CD4-positive, CD25-positive, alpha-beta regulatory T cell (primary cell): ENCODE results near the gene RNF169. TPM values are rescaled to one million over a fixed set of nuclear protein-coding genes. Genes with fewer than 3 reads are reported as not detected.
A peak's percentile ranks its signal among the peaks of the same experiment; 100 is the strongest.
"Not testable (repeated sequence)": the region's sequence is repeated elsewhere in the genome, so short reads cannot be mapped to it uniquely, and the experiment has no call there.

Source experiments
- ATAC-seq, 2 donors: fragments of 150-1000 bp; cut with Tn5 transposase; one replicate each; pipeline ENCODE4 v1.10.0; 2021; ENCODE audit warnings: low read depth in 2 of 2, moderate number of reproducible peaks in 2 of 2, moderate library complexity in 1 of 2
- DNase-seq, 3 donors: peaks; one replicate each; pipeline versions ENCODE4 v3.0.0 to v3.0.0-alpha.2; 2012 to 2022; ENCODE audit warnings: mixed read lengths in 1 of 3
- H3K27ac ChIP-seq: one replicate; pipeline ENCODE4 v1.7.0; 2013; ENCODE audit warnings: mild to moderate bottlenecking, low read length; ENCODE audit not compliant: insufficient read depth, poor library complexity, severe bottlenecking
- H3K27me3 ChIP-seq: one replicate; pipeline ENCODE4 v1.7.0; 2013; ENCODE audit warnings: low read length; ENCODE audit not compliant: control insufficient read depth, insufficient read depth
- H3K36me3 ChIP-seq: one replicate; pipeline ENCODE4 v1.7.0; 2013; ENCODE audit warnings: mild to moderate bottlenecking, low read length, moderate library complexity; ENCODE audit not compliant: control insufficient read depth, insufficient read depth
- H3K4me1 ChIP-seq: 2 replicates; pipeline ENCODE4 v1.7.0; 2013; ENCODE audit warnings: mild to moderate bottlenecking, low read length; ENCODE audit not compliant: insufficient read depth, control insufficient read depth, poor library complexity, severe bottlenecking
- H3K4me3 ChIP-seq: one replicate; pipeline ENCODE4 v1.7.0; 2013; ENCODE audit warnings: low read depth, mild to moderate bottlenecking, low read length, moderate library complexity
- H3K9me3 ChIP-seq, 2 experiments: 1 replicate in 1 of 2; 2 replicates in 1 of 2; pipeline ENCODE4 v1.7.0; 2013; ENCODE audit warnings: low read length in 2 of 2, mild to moderate bottlenecking in 1 of 2, moderate library complexity in 1 of 2; ENCODE audit not compliant: control insufficient read depth in 2 of 2
- H3K27ac Mint-ChIP-seq, 3 donors: one replicate each; pipeline ENCODE4 v1.8.0; 2020 to 2022; ENCODE audit warnings: mild to moderate bottlenecking in 3 of 3, mixed read lengths in 3 of 3, moderate library complexity in 2 of 3
- H3K27me3 Mint-ChIP-seq: one replicate; pipeline ENCODE4 v1.8.0; 2022; ENCODE audit warnings: mild to moderate bottlenecking, mixed read lengths
- H3K36me3 Mint-ChIP-seq: one replicate; pipeline ENCODE4 v1.8.0; 2020; ENCODE audit warnings: mixed read lengths
- H3K4me1 Mint-ChIP-seq, 4 donors: one replicate each; pipeline ENCODE4 v1.8.0; 2020 to 2022; ENCODE audit warnings: mixed read lengths in 4 of 4, mild to moderate bottlenecking in 1 of 4
- H3K4me3 Mint-ChIP-seq, 4 donors: one replicate each; pipeline ENCODE4 v1.8.0; 2020 to 2022; ENCODE audit warnings: mild to moderate bottlenecking in 4 of 4, mixed read lengths in 4 of 4, moderate library complexity in 3 of 4
- H3K9me3 Mint-ChIP-seq, 7 donors: one replicate each; pipeline ENCODE4 v1.8.0; 2020 to 2022; ENCODE audit warnings: mixed read lengths in 7 of 7, mild to moderate bottlenecking in 3 of 7, moderate library complexity in 2 of 7
- polyA plus RNA-seq, 4 donors: library from polyadenylated mRNA; unstranded; fragments of 300-500 nt; fragmentation: Illumina TruSeq; gene quantifications; one replicate each; pipeline ENCODE4 v1.2.3, GENCODE V29; 2021
- total RNA-seq: library from RNA; stranded (reverse); gene quantifications from one replicate; pipeline ENCODE4 v1.2.3, GENCODE V29; 2022

RNF169 gene
- total and polyA plus RNA-seq, 5 donors from 2014 or later = 1.3 to 30.2 (median 1.4) TPM

DNA sequence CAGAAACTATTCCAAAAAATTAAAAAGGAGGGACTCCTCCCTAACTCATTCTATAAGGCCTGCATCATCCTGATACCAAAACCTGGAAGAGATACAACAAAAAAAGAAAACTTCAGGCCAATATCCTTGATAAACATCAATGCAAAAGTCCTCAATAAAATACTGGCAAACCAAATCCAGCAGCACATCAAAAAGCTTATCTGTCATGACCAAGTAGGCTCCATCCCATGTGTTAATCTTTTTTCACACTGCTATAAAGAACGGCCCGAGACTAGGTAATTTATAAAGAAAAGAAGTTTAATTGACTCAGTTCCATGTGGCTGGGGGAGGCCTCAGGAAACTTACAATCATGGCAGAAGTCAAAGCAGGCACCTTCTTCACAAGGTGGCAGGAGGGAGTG lies 76.9 kb downstream of the RNF169 start:
- H3K27me3 ChIP-seq, H3K27me3 Mint-ChIP-seq, H3K4me3 Mint-ChIP-seq, H3K4me1 ChIP-seq, H3K27ac ChIP-seq, H3K27ac Mint-ChIP-seq, H3K4me3 ChIP-seq, DNase-seq, ATAC-seq: not testable (repeated sequence)
- Histone ChIP-seq H3K9me3 (peaks cover 20 to 36% of the 10 kb centered on the region in 2 experiments), H3K36me3 (peaks cover 54% of the 10 kb centered on the region)
- peaks cover 0 to 38% (median 20%) of the 10 kb centered on the region in 7 donors for H3K9me3 Mint-ChIP-seq
- peaks cover 72% of the 10 kb centered on the region for H3K36me3 Mint-ChIP-seq
- peaks cover 0 to 12% (median 5%) of the 10 kb centered on the region in 4 donors for H3K4me1 Mint-ChIP-seq

DNA sequence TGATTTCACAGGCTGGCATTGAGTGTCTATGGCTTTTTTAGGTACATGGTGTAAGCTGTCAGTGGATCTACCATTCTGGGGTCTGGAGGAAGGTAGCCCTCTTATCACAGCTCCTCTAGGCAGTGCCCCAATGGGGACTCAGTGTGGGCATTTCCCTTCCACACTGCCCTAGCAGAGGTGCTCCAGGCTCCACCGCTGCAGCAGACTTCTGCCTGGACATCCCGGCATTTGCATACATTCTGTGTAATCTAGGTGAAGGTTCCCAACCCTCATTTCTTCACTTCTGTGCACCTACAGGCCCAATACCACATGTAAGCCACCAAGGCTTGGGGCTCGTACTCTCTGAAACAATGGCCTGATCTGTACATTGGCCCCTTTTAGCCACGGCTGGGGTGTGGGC lies 78.3 kb downstream of the RNF169 start:
- no peak overlapping the region for H3K27ac ChIP-seq
- ATAC-seq (no peak), DNase-seq (peak in 1 of 3 donors; percentile 20)
- H3K4me3 Mint-ChIP-seq = no peak overlapping the region
- H3K4me1 ChIP-seq = no peaks in the 10 kb centered on the region
- no peaks in the 10 kb centered on the region for H3K27me3 ChIP-seq
- peak overlapping the region in 1 of 3 donors; percentile 5 for H3K27ac Mint-ChIP-seq
- H3K9me3 ChIP-seq = peaks cover 20 to 36% of the 10 kb centered on the region in 2 experiments
- peaks cover 48% of the 10 kb centered on the region for H3K36me3 ChIP-seq
- peaks cover 0 to 38% (median 20%) of the 10 kb centered on the region in 7 donors for H3K9me3 Mint-ChIP-seq
- H3K4me3 ChIP-seq = no peak overlapping the region
- H3K27me3 Mint-ChIP-seq = peaks cover 4% of the 10 kb centered on the region
- peaks cover 80% of the 10 kb centered on the region for H3K36me3 Mint-ChIP-seq
- H3K4me1 Mint-ChIP-seq = peaks cover 6 to 16% (median 11%) of the 10 kb centered on the region in 4 donors

DNA sequence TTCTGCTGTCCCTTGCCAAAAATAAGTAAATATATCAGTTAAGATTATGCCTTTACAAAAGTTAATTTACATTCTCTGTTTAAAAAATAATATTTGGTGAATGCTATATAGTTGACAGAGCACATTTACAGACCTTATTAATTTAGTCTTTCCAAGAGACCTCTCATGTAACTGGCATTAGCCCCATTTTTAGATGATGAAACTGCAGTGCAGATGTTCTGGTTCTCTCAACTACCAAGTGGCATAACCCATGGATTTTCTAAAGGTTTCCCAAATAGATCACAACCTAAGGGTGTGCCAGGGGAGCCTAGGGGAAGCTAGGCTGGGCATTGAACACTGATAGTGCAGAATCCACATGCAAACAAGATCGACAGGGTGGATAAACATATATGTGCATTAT lies 88.5 kb downstream of the RNF169 start:
- no peak overlapping the region for H3K4me3 Mint-ChIP-seq
- ATAC-seq = no peak
- peaks cover 5 to 18% (median 15%) of the 10 kb centered on the region in 4 donors for H3K4me1 Mint-ChIP-seq
- Histone ChIP-seq H3K27ac (no peak overlapping the region), H3K27me3 (no peaks in the 10 kb centered on the region), H3K9me3 (no peaks in the 10 kb centered on the region), H3K36me3 (peaks cover 51% of the 10 kb centered on the region), H3K4me3 (no peak overlapping the region), H3K4me1 (no peaks in the 10 kb centered on the region)
- H3K36me3 Mint-ChIP-seq = peaks cover 61% of the 10 kb centered on the region
- no peak for DNase-seq
- peak overlapping the region in 1 of 3 donors; percentile 86 for H3K27ac Mint-ChIP-seq
- no peaks in the 10 kb centered on the region for H3K9me3 Mint-ChIP-seq
- no peaks in the 10 kb centered on the region for H3K27me3 Mint-ChIP-seq

DNA sequence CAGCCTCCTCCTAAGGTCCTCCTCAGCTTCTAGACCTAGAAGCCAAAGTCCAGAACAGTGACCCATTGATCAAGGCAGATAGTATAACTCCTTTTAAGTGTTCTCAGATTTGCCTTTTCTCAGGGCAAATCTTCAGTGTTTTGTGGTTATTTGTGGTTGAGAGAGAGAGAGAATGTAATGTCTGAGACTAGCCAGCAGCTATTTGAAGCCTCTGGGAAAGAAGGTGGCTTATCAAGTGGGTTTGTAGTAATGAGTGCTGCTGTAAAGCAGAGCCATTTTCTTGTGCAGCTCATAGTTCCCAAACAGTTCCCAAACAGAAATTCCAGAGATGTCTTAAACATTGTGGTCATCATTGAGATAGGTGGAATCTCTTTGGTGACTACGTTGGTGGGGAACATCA lies 89.5 kb downstream of the RNF169 start:
- no peaks in the 10 kb centered on the region for H3K27me3 ChIP-seq
- no peaks in the 10 kb centered on the region for H3K4me1 ChIP-seq
- no peaks in the 10 kb centered on the region for H3K9me3 ChIP-seq
- Mint-ChIP-seq H3K9me3 (no peaks in the 10 kb centered on the region), H3K36me3 (peaks cover 61% of the 10 kb centered on the region), H3K4me1 (peaks cover 2 to 17% (median 11%) of the 10 kb centered on the region in 4 donors), H3K27ac (peak overlapping the region in 2 of 3 donors; percentile 3 to 86), H3K4me3 (no peak overlapping the region), H3K27me3 (no peaks in the 10 kb centered on the region)
- DNase-seq = no peak
- peaks cover 58% of the 10 kb centered on the region for H3K36me3 ChIP-seq
- no peak overlapping the region for H3K27ac ChIP-seq
- no peak for ATAC-seq
- H3K4me3 ChIP-seq = no peak overlapping the region

DNA sequence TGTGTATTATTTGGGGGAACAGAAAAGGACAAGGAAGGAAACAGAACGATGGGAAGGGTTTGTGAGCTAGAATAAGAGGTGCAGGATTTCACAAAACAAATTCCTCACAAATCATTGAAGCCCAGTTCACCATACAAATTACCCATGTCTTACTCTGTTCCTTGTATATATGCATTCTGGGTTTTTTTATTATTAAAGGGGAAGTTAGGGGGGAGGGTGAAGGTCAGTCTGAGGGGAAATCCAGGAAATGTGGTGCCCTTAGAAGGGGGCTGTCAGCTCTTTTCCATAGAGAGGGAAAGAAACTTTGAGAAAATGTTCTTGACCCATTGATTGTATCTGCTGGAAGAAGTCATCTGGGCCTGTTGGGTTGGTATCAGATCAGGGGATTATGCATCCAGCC lies 90.8 kb downstream of the RNF169 start:
- Histone ChIP-seq H3K27ac (no peak overlapping the region), H3K4me1 (no peaks in the 10 kb centered on the region), H3K4me3 (no peak overlapping the region), H3K36me3 (peaks cover 62% of the 10 kb centered on the region), H3K9me3 (no peaks in the 10 kb centered on the region), H3K27me3 (no peaks in the 10 kb centered on the region)
- H3K4me1 Mint-ChIP-seq = peaks cover 2 to 17% (median 9%) of the 10 kb centered on the region in 4 donors
- no peaks in the 10 kb centered on the region for H3K27me3 Mint-ChIP-seq
- no peak overlapping the region for H3K4me3 Mint-ChIP-seq
- peak overlapping the region in 2 of 3 donors; percentile 8 to 45 for H3K27ac Mint-ChIP-seq
- no peaks in the 10 kb centered on the region for H3K9me3 Mint-ChIP-seq
- ATAC-seq (no peak), DNase-seq (no peak)
- peaks cover 62% of the 10 kb centered on the region for H3K36me3 Mint-ChIP-seq

DNA sequence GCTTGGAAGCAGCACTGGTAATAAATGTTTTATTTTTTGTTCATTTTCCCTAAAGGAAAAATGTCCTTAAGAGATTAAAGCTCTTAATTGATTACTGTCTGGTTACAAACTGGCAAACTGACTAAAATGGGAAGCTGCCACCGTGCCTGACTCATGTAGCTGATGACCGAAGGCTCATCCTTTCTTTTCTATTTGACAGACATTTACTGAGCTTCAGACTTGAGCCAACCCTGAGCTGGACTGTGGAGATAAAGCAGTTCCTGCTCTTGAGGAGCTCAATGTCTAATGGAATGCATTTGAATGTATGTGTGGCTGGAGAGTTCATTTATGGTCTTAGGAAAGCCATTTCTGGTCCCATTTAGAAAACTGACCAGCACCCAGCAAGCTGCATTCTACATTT lies 91.3 kb downstream of the RNF169 start:
- H3K9me3 Mint-ChIP-seq = no peaks in the 10 kb centered on the region
- Histone ChIP-seq H3K9me3 (no peaks in the 10 kb centered on the region), H3K27me3 (no peaks in the 10 kb centered on the region), H3K4me1 (no peaks in the 10 kb centered on the region), H3K36me3 (peaks cover 61% of the 10 kb centered on the region), H3K27ac (no peak overlapping the region), H3K4me3 (no peak overlapping the region)
- no peaks in the 10 kb centered on the region for H3K27me3 Mint-ChIP-seq
- H3K4me1 Mint-ChIP-seq = peaks cover 2 to 17% (median 7%) of the 10 kb centered on the region in 4 donors
- no peak overlapping the region for H3K4me3 Mint-ChIP-seq
- ATAC-seq (no peak), DNase-seq (no peak)
- H3K36me3 Mint-ChIP-seq = peaks cover 60% of the 10 kb centered on the region
- peak overlapping the region; percentile 5 to 73 (median 56) for H3K27ac Mint-ChIP-seq

DNA sequence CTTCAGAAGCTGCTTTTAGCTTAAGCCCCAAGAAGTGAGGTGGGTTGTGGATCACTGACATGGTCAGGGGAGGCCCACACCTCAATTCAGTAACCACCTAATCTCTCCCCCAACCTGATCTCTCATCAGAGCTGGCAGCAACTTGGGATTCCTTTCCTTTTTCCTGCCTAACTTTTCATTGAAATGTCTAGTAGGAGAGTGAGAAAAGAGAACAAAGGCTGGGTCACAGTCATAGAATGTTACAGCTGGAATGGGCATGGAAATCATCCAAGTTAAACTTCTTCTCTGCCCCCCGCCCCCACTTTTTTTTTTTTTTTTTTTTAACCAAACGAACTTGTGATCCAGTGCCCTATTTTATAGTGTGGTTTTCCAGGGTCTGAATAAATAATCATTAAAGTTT lies 91.8 kb downstream of the RNF169 start:
- Mint-ChIP-seq H3K4me3 (no peak overlapping the region), H3K4me1 (peaks cover 2 to 15% (median 7%) of the 10 kb centered on the region in 4 donors), H3K36me3 (peaks cover 59% of the 10 kb centered on the region), H3K9me3 (no peaks in the 10 kb centered on the region), H3K27me3 (no peaks in the 10 kb centered on the region), H3K27ac (peak overlapping the region; percentile 5 to 73 (median 56))
- no peak for ATAC-seq
- Histone ChIP-seq H3K4me1 (no peaks in the 10 kb centered on the region), H3K4me3 (no peak overlapping the region), H3K9me3 (no peaks in the 10 kb centered on the region), H3K27ac (no peak overlapping the region), H3K36me3 (peaks cover 56% of the 10 kb centered on the region), H3K27me3 (no peaks in the 10 kb centered on the region)
- no peak for DNase-seq

DNA sequence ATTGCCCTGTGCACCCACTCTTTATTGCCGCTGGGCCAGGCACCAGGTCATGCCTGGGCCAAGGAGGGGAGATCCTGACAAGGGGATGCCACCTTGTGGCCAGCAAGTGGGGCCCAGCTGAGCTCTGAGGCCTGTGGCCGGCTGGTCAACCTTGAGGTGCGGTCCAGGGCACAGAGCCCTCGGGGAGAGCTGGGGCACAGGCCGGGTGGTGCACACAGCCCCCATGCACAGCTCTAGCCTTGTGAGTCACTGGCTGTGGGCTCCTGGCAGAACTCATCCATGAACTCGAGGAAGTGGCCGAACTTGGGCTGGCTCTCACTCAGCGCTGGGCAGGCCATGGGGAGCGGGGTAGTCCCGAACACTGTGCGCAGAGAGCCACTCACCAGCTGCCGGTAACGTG lies 94.3 kb downstream of the RNF169 start:
- Mint-ChIP-seq H3K4me1 (peaks cover 9 to 22% (median 21%) of the 10 kb centered on the region in 4 donors), H3K4me3 (no peak overlapping the region), H3K27me3 (no peaks in the 10 kb centered on the region), H3K36me3 (peaks cover 52% of the 10 kb centered on the region), H3K27ac (no peak overlapping the region), H3K9me3 (no peaks in the 10 kb centered on the region)
- H3K27ac ChIP-seq = no peak overlapping the region
- peaks cover 11% of the 10 kb centered on the region for H3K4me1 ChIP-seq
- H3K9me3 ChIP-seq = no peaks in the 10 kb centered on the region
- DNase-seq (no peak), ATAC-seq (no peak)
- H3K4me3 ChIP-seq = no peak overlapping the region
- no peaks in the 10 kb centered on the region for H3K27me3 ChIP-seq
- peaks cover 35% of the 10 kb centered on the region for H3K36me3 ChIP-seq
